ENCODE results near the gene PLAC1. TPM values are rescaled to one million over a fixed set of nuclear protein-coding genes. Genes with fewer than 3 reads are reported as not detected.

PLAC1 gene
- total RNA-seq, 1 experiment from 2014 or later: not detected

DNA sequence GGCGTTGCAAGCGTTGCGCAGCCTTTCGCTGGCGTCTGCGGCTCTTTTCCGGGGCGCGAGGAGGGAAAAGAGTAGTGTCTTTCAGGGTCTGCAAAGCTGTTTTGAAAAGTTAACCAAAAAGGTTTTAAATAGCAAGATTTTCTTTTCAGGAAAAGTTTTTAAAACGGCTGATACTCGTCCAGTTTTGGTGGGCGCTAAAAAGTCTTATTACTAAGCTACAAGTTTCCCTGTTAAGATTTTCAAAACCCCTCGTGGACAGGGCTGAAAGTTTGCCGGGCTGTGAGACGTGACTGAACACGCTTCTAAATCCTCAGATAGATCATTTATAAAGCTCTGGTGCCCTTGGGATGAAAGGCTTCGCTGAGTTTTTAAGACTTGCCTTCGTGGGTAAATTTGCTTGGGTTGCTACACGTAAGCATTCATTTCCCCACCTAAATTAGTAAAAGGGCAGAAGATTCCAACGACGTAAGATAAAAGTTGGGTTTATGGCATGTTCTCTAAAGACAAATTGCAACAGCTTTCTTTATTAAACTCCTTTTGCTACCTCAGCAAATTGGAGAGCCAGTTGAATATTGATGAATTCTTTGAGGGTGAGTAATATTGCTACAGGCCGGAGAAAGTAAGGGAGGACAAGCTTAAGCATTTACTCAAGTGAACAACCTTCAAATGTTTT is 106.8 kb downstream of the PLAC1 start (continued):
- TF ChIP-seq RORB (CRISPR knock-in tag; IDR thresholded peaks at IDR 0.05) (no peak), TCF7 (CRISPR knock-in tag; IDR thresholded peaks at IDR 0.05; ENCODE audit: low read depth) (no peak)
- TF ChIP-seq, protein P1, sequence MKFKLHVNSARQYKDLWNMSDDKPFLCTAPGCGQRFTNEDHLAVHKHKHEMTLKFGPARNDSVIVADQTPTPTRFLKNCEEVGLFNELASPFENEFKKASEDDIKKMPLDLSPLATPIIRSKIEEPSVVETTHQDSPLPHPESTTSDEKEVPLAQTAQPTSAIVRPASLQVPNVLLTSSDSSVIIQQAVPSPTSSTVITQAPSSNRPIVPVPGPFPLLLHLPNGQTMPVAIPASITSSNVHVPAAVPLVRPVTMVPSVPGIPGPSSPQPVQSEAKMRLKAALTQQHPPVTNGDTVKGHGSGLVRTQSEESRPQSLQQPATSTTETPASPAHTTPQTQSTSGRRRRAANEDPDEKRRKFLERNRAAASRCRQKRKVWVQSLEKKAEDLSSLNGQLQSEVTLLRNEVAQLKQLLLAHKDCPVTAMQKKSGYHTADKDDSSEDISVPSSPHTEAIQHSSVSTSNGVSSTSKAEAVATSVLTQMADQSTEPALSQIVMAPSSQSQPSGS (CRISPR knock-in tag; IDR thresholded peaks at IDR 0.05; ENCODE audit: borderline replicate concordance, low read depth): no peak
- TF ChIP-seq, protein P2, sequence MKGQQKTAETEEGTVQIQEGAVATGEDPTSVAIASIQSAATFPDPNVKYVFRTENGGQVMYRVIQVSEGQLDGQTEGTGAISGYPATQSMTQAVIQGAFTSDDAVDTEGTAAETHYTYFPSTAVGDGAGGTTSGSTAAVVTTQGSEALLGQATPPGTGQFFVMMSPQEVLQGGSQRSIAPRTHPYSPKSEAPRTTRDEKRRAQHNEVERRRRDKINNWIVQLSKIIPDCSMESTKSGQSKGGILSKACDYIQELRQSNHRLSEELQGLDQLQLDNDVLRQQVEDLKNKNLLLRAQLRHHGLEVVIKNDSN (CRISPR knock-in tag; IDR thresholded peaks at IDR 0.05): no peak

DNA sequence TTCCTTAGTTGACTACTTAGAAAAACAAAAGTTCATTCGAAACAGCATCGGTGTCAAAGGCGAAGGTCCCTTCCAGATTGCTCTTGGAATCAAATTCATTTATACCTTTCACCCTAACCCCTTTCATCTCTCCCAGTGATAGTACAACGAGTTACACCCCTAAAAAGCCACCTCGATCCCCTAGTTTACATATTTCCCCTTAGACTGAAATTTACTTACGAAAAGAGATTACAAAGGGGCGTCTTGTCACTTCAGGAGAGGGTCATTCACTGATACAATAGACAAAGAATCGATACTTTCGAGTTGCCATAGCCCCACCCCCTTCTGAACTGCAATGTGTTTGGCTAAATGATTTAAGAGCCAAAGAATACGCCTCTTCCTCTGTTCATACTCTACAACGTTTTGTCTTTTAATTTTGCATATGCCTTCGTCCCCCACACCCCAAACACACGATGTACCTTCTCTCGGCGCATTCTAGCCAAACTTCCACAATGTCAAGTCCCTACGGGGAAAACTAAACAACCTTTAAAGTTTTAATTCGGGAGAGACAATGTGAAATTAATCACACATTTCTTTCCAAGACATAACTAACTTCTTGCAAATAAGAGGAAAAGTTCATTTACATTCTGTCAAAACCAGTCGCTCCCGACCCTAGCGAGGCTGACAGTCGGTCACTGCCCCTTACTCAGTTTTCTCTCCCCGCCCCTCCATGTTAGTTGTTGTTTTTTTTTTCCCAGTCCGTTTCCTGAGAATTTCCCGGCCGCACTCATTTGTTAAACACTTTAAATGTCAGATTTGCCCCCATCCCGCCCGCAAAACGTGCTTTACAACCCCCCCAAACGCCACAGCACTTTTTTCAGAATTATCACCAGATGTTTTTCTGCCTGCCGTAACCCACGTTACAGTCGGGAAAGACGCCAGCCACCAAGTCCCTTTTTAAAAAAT is 109.7 kb downstream of the PLAC1 start:
- ATAC-seq: no peak
- peak overlapping the region; percentile 84 for H3K4me3 Mint-ChIP-seq
- H3K27ac Mint-ChIP-seq: peak overlapping the region; percentile 96
- ChIA-PET CTCF (no interaction called here), POLR2A (no interaction called here)
- no peaks in the 10 kb centered on the region for H3K9me3 Mint-ChIP-seq
- H3K27me3 Mint-ChIP-seq (ENCODE audit: low read depth): peaks cover 80% of the 10 kb centered on the region
- no peaks in the 10 kb centered on the region for H3K36me3 Mint-ChIP-seq
- TF ChIP-seq ZNF396 (CRISPR knock-in tag; IDR thresholded peaks at IDR 0.05; ENCODE audit: borderline replicate concordance) (no peak), NFE2L1 (CRISPR knock-in tag; IDR thresholded peaks at IDR 0.05) (no peak), TP53 (CRISPR knock-in tag; IDR thresholded peaks at IDR 0.05) (no peak), SMAD4 (CRISPR knock-in tag; IDR thresholded peaks at IDR 0.05) (no peak), JUN (CRISPR knock-in tag; IDR thresholded peaks at IDR 0.05) (no peak), RELA (CRISPR knock-in tag; IDR thresholded peaks at IDR 0.05; ENCODE audit: borderline replicate concordance) (no peak), GRHL2 (CRISPR knock-in tag; IDR thresholded peaks at IDR 0.05; ENCODE audit: insufficient replicate concordance, severe bottlenecking) (no peak), NFYB (CRISPR knock-in tag; conservative IDR thresholded peaks at IDR 0.05; ENCODE audit: low read depth) (no peak), TEAD4 (CRISPR knock-in tag; IDR thresholded peaks at IDR 0.05) (no peak)
- TF ChIP-seq, protein P3, sequence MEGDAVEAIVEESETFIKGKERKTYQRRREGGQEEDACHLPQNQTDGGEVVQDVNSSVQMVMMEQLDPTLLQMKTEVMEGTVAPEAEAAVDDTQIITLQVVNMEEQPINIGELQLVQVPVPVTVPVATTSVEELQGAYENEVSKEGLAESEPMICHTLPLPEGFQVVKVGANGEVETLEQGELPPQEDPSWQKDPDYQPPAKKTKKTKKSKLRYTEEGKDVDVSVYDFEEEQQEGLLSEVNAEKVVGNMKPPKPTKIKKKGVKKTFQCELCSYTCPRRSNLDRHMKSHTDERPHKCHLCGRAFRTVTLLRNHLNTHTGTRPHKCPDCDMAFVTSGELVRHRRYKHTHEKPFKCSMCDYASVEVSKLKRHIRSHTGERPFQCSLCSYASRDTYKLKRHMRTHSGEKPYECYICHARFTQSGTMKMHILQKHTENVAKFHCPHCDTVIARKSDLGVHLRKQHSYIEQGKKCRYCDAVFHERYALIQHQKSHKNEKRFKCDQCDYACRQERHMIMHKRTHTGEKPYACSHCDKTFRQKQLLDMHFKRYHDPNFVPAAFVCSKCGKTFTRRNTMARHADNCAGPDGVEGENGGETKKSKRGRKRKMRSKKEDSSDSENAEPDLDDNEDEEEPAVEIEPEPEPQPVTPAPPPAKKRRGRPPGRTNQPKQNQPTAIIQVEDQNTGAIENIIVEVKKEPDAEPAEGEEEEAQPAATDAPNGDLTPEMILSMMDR (IDR thresholded peaks at IDR 0.05): no peak
- TF ChIP-seq, protein P4, sequence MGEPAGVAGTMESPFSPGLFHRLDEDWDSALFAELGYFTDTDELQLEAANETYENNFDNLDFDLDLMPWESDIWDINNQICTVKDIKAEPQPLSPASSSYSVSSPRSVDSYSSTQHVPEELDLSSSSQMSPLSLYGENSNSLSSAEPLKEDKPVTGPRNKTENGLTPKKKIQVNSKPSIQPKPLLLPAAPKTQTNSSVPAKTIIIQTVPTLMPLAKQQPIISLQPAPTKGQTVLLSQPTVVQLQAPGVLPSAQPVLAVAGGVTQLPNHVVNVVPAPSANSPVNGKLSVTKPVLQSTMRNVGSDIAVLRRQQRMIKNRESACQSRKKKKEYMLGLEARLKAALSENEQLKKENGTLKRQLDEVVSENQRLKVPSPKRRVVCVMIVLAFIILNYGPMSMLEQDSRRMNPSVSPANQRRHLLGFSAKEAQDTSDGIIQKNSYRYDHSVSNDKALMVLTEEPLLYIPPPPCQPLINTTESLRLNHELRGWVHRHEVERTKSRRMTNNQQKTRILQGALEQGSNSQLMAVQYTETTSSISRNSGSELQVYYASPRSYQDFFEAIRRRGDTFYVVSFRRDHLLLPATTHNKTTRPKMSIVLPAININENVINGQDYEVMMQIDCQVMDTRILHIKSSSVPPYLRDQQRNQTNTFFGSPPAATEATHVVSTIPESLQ (CRISPR knock-in tag; IDR thresholded peaks at IDR 0.05): no peak
- TF ChIP-seq, protein P5, sequence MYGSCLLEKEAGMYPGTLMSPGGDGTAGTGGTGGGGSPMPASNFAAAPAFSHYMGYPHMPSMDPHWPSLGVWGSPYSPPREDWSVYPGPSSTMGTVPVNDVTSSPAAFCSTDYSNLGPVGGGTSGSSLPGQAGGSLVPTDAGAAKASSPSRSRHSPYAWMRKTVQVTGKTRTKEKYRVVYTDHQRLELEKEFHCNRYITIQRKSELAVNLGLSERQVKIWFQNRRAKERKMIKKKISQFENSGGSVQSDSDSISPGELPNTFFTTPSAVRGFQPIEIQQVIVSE (CRISPR knock-in tag; IDR thresholded peaks at IDR 0.05; ENCODE audit: borderline replicate concordance): no peak
- TF ChIP-seq, protein P6, sequence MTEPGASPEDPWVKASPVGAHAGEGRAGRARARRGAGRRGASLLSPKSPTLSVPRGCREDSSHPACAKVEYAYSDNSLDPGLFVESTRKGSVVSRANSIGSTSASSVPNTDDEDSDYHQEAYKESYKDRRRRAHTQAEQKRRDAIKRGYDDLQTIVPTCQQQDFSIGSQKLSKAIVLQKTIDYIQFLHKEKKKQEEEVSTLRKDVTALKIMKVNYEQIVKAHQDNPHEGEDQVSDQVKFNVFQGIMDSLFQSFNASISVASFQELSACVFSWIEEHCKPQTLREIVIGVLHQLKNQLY (CRISPR knock-in tag; IDR thresholded peaks at IDR 0.05): no peak
- no peak for DNase-seq (ENCODE audit: low spot score)
- H3K4me1 Mint-ChIP-seq: peaks cover 56% of the 10 kb centered on the region

Data from WTC11 (cell line).